GM18520 (cell line): ENCODE results near the gene NACC2.

Experiments
- ATAC-seq: cut with Tn5 transposase; IDR thresholded peaks from one replicate; pipeline ENCODE4 v1.9.1; 2021; ENCODE audit not compliant: unreplicated experiment

Gene NACC2

DNA sequence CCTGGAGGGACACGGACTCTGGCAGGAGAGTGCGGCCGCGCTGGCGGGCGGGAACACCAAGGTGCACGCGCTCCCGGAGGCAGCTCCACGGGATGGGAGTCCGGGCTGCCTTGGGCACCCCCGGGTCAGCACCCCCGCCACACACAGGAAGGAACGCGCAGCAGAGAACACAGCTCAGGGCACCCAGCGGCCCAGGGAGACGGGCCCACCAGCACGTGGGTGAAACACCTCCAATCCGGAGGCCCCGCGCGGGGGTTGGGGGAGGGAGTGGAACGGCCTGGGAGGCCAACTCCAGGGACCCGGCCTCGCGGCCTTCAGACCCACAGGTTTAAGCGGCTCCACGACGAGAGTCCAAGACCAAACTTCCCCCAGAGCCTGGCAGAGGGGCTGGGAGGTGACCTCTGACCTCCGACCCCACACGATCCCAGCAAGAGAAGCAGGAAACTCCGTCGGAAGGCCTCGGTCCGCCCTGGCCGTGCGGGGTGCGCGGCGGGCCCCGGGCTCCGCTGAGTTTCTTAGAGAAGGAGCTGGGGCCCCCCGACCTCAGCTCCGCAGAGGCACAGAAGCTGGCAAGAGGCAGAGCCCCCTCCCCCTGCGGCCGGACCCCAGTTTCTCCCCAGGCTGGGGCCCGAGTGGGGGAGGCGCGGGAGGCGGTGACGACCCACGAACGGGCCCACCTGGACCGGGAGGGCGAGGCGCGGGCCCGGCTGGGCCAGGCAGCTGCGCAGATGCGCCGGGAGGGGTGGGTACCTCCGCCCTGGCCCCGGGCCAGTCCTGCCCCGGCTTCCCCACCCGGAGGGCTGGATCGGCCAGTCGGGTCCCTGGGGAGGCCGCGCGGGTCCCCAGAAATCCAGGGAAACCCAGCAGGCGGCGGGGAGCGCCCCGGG, 851 bp downstream of the NACC2 start:
- no peak for ATAC-seq

DNA sequence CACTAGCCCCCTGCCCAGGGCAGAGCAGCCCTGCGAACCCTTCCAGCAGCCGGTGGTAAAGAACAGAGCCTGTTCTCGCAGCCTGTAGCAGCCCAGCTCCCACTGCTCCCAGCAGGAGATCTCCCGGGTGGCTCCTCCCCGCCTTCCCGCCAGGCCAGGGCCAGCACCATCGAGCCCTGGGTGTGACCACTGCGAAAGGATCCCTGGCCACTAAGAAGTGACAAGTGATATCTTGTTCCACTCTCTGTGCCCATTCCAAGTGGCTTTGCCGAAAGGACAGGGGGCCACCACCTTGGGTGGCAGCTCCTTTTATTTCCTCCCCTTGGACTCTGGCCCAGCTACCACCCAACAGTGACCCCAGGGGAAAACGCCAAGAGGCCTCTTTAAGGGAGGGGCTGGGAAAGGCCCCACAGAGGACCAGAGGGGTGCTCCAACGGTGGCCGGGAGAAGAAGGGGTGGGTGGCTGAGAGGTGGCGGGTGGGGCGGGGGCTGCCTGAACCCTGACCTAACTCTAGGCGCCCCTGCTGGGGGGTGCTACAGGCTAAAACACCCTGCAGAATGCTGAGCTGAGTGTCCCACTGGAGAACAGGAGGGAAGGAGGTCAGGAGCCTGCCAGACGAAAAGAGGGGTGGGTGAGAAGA, 1.6 kb downstream of the NACC2 start:
- no peak for ATAC-seq

DNA sequence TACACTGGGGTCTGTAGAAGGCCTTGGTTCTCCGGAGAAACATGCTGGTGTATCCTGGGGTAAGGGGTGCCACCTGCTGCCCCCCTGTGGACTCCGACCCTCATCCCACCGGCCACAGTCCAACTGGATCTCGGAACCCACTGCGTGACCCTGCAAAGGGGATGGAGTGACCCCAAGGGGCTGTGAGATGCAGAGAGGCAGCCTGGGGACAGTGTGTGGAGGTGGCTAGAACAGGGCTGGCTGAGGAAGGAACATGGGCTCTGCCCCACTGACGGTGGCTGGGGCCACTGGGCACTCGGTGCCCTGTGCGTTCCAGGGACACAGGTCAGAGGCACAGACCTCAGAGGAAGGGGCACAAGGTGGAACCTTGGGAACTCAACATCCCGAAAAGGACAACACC, 2.3 kb downstream of the NACC2 start:
- ATAC-seq: no peak

DNA sequence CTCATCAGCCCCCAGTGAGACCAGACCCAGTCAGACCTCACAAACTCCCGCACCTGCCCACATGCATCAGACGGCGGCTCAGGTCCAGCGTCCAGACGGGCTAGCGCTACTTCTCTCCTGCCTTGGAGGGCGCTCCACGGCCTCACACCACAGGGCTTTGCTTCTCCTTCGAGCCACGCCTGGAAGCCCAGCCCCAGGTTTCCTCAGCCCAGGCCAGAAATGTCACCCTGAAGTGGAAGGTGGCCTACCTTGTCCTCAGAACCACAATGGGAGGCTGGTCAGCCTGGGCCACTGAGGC, 2.8 kb downstream of the NACC2 start:
- no peak for ATAC-seq

DNA sequence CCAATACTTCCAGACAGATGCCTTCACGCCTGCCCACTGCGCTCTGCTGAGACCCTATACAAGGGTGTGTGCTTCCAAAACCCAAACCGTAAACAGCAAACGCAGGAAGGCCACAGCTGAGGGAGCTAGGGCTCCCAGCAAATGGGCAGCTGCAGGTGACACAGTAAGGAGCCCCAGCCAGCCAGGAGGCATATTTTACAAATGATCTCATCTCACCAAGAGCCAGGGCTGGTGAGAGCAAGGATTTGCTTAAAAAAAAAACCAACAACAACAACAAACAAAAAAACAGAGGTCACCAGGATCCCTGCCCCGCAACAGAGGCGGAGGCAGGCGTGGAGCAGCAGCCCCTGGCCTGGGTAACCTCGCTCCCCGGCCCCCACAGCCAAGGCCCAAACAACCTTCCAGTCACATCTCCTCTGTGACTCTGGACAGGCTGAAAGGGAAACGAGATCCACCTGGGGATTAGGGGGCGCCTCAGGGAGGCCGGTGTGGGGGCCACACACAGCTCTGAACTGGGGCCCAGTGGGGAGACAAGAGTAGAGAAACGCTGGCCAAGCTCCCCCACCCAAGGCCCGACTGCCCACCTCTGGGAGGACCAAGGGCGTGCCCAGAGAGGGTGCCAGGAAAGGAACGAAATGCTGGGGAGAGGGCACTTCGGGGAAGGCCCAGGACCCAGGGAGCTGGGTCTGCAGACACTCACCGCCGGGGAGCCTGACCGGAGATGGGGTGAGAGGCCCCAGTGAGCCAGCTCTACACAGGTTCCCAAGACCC, 3.3 kb downstream of the NACC2 start:
- ATAC-seq: no peak

DNA sequence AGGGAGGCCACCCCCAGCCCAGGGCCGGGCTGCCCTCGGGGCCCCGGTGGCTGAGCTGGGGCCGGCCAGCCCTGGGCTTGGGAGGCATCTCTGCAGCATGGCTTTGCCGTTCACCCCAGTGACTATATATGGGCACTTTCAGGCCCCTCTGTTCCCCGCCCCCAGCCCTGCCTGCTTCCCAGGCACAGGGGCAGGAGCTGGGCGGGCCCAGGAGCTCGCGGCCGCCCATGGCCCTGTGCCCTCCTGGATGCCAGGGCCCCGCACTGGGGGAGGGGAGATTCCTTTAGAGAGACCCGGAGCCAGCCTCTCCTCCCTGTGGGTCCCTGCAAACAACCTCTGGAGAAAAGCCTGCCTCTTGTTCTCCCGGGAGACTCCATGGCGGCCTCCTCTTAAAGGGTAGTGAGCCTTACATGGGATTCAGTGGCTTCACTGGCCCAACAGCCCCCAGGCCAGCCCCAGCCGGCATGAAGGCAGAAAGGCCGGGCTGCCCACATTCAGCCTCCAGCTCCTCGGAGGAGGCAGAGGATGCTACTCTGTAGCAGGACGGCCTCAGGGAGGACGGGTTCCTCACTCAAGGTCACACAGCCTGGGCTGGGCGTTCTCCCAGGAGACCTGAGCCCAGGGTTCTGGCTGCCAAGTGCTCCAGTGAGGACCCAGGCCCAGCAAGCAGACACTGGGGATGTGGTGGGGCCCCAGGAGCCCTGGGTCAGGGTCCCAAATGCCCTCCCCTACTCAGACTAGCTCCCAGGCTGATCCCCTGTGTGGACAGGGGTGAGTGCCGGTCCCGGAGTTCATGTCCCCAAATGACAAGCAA, 4.1 kb downstream of the NACC2 start:
- ATAC-seq: no peak

DNA sequence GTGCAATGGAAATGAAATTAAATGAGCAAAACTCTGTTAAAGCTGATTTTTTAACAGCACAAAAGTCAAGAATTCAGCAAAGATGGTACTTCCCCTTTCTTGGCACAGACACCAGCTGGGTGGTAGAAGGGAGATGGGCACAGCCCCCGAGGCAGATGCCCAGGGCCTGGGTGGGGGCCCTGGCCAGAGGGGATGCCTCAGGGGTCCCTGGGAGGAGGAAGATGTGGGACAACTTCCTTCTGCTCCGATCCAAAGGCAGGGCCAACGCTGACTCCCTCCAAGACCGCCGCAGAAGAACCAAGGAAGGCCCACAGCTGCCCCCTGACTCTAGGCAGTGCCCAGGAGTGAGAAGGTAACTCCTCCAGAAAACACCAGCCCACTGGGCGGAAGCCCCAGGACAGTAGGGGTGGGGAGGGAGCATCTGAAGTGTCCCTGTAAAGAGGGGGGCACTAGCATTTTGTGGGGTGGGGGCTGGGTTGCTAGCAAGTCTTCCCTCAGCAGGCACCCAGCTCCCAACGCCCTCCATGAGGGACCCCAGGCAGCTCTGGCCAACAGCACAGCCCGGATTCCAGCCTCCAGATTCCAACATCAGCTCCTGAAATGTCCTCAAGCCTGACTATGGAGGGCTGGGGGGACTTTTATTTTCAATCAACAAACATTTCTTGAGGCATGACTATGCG, 4.9 kb downstream of the NACC2 start:
- ATAC-seq: no peak

DNA sequence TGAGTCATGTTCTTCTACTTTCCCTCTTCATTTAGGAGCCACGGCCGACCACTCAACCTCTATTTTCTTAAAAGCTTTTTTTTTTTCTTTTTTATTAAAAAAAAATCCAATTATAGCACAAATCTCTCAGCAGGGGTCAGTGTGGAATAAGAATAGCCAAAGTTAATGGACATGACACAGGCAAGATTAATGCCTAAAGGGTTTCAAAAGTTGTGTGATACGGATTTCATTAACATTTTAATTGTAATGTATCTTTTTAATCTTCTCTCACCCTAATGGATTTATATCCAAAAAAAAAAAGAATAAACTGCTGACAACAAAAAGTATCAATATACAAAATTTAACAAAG, 5.4 kb downstream of the NACC2 start:
- no peak for ATAC-seq

DNA sequence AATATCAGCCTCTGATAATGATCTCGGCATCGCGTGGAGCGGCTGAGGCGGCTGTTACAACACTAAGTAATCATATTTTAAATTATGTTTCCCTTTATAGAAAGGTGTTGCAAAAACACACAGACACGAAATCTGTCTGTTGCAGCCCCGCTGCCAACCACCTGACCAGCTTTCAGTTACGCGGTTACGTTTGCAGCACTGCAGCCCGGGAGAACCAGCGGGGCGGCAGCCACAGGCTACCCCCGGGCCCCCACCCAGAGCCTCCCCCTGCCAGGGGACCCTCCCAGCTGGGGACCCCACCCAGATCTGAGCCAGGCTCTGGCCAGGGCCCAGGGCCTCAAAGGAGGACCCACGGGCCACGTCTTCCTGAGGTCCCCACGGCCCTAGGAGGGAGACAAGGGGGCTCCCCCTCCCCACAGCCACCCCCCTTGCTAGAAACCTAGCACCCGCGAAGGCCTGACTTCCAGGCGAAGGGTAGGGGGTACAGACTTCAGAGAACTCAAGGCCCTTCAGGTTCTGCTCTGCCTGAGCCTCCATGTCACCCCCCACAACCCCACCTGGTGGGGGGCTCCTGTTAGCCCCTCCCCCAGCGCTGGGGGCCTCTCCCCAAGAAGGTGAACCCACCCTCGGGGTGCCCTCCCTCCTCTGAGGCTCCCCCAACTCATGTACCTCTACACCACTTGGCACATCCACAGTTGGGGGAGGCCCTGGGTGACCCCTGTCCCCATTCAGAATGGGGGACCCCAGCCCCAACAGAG, 6.0 kb downstream of the NACC2 start:
- ATAC-seq: no peak

DNA sequence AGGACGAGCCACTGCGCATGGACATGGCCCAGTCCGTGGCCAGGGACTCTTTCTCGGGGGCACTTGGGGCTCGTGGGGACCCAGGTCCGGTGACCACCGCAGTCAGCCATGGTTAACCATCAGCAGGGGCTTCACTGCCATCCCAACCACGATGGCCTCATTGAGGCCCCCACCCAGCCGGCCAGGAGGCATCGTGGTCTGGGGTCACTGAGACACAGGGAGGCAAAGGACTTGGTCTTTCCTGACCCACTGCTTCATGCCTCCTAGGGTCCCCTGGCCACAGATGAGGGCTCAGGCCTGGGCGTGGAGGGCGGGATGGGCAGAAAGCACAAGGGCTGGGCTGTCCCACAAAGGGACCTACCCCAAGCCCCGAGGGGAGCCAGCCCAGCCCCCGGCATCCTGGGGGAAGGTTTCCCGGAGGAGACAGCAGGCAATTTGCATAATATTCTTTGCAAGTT, 6.6 kb downstream of the NACC2 start:
- no peak for ATAC-seq

DNA sequence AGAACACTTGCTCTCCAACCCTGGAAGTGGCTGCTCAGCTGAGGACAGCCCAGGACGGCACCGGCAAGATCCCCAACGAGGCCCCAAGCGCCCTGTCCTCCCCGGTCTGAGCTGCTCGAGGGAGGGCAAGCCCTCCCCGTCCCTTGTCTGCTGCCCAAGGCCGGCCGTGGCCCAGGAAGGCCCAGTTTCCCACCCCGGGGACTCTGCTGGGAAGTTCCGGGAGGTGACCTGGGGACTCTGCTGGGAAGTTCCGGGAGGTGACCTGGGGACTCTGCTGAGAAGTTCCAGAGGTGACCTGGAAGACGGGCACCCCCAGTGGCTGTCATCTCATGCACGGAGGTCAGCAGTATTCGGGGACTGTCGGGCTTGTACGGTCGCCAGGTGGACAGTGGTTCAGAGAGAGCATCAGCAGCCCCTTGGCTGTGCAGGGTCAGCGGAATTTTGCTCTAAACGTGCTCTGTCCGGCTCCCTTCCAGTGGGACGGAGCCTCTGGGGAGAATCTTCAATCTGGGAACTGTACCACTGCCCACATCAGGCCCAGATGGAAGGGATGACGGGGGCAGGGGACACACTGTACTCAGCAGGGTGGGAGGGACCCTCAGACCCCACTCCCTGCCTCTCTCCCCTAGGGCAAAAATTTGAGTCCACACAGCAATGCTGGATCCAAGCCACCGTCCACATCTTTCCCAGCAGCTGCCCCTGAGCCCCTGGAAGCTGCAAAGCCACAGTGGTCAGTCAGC, 7.2 kb downstream of the NACC2 start:
- no peak for ATAC-seq

DNA sequence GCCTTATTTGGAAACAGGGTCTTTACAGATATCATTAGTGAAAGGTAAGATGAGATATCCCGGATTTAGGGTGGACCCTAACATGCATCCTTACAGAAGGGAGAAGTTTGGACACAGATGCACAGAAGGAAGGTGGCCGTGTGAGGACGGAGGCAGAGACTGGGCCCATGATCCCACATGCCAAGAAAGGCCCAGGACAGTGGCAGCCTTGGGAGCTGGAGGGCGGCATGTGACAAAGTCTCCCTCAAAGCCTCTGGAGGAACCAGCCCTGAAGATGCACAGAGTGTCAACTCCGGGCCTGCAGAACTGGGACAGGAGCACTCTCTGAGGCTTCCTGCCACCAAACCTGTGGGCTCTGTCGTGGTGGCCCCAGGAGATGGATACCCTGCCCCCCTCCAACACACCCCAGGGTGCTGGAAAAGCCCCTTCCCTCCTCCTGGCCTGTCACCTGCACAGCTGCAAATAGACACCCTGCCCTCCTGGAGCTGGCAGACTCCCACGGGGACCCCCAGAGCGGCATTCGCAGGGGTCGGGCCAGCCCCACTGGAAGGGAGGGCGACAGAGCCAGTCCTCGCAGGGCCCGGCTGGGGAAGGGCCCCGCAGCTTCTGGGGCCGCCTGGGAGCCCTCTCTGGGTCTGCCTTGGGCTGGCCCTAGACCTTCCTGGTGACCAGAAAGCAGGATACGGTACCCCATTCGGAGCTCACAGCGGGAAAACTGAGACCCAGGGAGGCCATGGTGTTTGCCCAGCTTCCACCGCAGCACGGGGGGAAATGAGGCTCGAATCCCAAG, 7.9 kb downstream of the NACC2 start:
- ATAC-seq: no peak

DNA sequence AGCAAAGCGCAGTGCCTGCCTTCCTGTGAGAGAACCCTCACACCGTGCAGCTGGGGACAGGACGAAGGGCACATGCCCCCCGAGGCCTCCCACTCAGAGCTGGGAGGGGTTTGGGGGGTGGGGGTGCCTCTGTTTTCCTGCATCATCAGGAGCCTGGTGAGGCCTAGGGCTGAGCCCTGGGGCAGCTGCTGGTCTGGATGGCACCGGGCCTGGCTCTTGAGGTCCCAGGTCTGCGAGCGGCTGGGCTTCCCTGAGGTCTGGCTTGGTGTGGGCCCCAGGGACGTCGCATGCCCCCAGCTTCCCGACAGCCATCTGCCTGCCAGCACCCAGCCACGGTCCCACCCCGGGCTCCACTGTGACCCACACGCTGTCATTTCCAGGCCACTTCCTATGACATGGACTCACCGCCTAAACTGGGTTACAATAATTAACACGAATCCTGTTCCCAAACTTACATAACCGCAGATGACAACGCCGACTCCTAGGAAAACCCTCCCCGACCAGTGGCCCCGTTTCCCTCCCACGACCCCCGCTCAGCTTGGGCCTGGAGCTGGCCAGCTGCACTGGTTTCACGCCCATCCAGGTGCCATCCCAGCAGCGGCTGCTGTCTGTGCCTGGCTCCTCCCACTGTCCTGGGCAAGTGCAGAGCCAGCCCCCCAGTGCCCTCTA, 8.7 kb downstream of the NACC2 start:
- no peak for ATAC-seq

DNA sequence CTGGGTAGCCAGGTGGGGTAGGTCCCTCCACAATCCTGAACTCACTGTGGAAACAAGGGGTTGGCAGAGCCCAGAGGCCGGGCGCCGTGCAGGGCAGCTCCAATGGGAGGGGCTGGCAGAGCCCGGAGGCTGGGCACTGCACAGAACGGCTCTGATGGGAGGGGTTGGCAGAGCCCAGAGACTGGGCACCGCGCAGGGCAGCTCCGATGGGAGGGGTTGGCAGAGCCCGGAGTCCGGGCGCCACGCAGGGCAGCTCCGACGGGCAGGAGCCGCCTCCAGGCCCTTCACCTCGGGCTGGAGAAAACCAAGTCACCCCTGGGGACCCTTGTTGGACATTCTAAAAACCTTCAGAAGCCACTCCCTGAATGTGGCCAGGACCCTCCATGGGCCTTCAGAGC, 9.3 kb downstream of the NACC2 start:
- no peak for ATAC-seq

DNA sequence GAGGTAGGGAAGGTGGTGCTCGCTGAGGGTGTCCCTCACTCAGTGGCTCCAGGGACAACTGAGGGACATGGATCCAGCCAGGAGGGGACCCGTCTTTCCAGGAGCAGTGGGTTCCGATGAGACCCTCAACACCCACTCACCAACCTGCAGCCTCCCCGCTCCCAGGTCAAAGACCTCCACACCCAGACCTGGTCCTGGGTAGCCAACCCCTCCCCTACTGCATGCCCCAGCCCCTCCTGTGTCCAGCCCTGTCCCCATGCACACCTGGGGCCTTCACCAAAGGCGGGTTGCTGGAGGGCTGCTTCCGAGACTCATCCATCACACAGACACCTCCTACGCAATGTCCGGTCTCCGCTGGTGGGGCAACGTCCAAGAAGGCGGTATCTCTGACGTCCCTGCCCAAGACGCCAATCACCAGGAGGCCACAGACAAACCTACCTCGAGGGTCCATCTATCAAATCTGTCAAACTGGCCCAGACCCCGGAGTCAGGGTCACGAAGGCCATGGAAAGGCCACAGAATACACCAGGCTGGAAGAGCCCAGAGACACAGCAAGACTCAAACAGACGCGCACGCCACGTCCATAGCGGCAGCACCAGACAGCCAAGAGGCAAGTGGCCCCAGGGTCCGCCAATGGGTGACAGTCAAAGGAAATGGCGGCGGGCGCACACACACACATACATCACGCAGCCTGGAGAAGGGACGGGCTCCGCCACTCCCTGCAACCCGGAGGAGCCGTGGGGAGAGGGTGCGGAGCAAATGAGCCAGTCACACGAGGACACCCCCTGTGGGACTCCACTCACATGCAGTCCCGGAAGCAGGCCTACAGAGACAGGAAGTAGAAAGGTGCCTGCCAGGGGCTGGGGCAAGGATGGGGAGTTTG, 10.8 kb downstream of the NACC2 start:
- no peak for ATAC-seq

DNA sequence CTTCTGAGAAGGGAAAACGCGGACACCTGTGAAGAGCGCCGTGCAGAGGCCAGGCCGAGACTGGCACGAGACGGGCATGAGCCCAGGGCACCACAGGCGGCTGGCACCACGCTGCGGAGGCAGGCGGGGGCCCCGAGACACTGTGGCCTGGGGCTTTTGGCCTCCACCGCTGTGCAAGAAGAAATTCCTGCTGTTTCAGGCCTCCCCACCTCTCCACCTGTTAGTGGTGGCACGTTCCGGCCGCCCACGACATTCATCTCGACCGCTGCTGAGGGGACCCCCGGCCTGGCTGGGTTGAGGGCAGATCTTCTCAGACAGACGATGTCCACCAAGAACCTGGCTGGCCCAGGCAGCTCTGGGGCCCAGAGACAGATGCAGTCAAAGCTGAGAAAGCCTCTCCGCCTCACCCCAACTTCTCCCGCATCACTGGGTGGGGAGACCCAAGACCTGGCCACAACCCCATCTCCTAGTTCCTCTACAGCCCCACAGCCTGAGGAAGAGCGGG, 11.5 kb downstream of the NACC2 start:
- ATAC-seq: no peak
